ENCODE data around the gene PLEKHA7.
A peak's percentile ranks its signal among the peaks of the same experiment; 100 is the strongest.
"Not testable (repeated sequence)": the region's sequence is repeated elsewhere in the genome, so short reads cannot be mapped to it uniquely, and the experiment has no call there.

PLEKHA7 gene

GRCh38 chr11:16977994-16978315 lies 36.3 kb downstream of the PLEKHA7 start:
- no peak for DNase-seq (ENCODE audit: low read depth)

GRCh38 chr11:16977136-16977993 lies 36.8 kb downstream of the PLEKHA7 start:
- no peak for DNase-seq (ENCODE audit: low read depth)

DNA sequence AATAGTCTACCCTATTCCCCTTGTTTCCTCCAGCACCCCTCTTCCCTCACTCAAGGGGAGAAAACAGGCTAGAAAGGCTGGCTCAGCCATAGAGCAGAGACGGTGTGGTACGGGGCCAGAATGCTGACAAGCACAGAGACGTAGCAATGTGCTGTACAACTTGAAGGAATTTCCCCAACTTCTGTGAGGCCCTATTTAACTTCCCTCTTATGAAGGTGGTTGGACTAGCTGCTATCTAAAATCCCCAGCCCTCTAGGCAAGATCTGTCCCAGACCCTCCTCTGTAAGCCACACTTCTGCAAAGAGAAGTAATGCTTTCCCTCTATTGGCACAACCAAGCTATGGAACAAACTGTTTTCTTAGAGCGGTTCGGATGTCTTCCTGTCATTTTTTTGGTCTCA lies 37.8 kb downstream of the PLEKHA7 start:
- DNase-seq (ENCODE audit: low read depth), result no peak

GRCh38 chr11:16975906-16976305 lies 38.3 kb downstream of the PLEKHA7 start:
- no peak for DNase-seq (ENCODE audit: low read depth)

- DNase-seq (ENCODE audit: low read depth), result no peak
Measured at GRCh38 chr11:16973338-16973964, 40.8 kb downstream of the PLEKHA7 start.

- DNase-seq (ENCODE audit: low read depth), result no peak
Measured at GRCh38 chr11:16969010-16969999, 44.9 kb downstream of the PLEKHA7 start.

DNA sequence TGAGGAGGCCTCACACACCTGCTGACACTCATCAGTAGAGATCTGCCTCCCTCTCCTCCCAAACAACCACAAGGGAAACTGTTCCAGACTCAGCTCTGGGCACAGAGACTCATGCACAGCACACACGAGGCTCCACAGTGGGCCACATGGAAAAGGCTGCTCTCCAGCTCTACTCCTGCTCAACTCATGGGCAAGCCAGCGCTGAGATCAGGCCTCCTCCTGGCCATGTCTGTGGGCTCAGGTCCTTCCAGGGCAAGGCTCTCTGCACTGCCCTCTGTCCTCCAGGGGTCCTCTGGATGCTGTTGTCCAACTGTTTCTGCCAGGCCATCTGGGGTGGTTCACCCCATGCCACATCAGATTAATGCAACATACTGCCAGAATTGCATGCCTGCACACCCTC lies 46.0 kb downstream of the PLEKHA7 start:
- no peak for DNase-seq (ENCODE audit: low read depth)

- no peak for DNase-seq (ENCODE audit: low read depth)
Measured at GRCh38 chr11:16966930-16967671, 47.1 kb downstream of the PLEKHA7 start.

GRCh38 chr11:16964501-16964900 lies 49.7 kb downstream of the PLEKHA7 start:
- no peak for DNase-seq (ENCODE audit: low read depth)

DNA sequence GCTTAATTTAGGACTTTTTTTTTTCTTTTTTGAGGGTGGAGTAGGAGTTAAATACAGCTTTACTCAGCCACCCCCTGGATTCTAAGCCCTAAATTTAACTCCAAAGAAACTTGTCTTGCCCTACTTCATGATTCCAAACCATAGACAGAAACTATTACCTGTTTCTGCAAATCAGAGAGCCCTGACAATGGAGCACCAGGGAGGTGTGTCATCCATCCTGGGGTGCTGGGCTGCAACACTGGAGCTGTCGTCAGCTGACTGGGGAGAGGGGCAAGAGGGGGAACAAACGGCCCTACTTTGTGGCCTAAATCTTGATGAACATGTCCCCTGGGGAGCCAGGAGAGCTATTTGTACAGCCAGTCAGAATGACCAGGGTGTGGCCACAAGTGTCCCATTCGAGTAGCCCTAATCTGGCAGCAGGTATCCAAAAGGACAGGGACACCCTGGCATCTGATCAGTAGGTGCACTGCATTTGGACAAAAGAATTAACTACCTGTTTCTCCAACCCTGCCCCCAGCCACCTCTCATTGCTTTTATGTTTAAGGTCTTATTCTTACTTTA lies 50.8 kb downstream of the PLEKHA7 start:
- DNase-seq (ENCODE audit: low read depth), result no peak

GRCh38 chr11:16962589-16962988 lies 51.6 kb downstream of the PLEKHA7 start:
- not testable (repeated sequence) for DNase-seq (ENCODE audit: low read depth)

- DNase-seq (ENCODE audit: low read depth), result no peak
Measured at GRCh38 chr11:16962146-16962545, 52.1 kb downstream of the PLEKHA7 start.

- DNase-seq (ENCODE audit: low read depth), result no peak
Measured at GRCh38 chr11:16960250-16960649, 54.0 kb downstream of the PLEKHA7 start.

DNA sequence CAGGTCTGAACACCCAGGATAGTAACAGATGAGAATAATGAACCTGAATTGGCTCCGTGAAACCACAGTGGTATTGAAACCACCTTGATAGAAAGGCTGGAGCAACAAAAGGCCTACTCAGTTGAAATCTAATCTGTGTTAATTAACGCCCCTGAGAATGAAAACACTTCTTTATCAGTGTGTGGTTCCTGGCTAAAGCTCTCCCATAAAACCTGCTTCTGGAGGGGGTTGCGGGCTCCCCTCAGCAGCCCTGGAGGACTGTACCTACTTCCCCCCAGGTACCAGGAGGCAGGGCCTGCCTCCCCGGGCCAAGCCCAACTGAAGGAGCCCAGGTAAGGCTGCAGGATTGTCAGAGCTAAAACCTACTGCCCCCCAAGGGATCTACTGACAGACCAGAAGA lies 54.6 kb downstream of the PLEKHA7 start:
- DNase-seq (ENCODE audit: low read depth), result no peak

DNA sequence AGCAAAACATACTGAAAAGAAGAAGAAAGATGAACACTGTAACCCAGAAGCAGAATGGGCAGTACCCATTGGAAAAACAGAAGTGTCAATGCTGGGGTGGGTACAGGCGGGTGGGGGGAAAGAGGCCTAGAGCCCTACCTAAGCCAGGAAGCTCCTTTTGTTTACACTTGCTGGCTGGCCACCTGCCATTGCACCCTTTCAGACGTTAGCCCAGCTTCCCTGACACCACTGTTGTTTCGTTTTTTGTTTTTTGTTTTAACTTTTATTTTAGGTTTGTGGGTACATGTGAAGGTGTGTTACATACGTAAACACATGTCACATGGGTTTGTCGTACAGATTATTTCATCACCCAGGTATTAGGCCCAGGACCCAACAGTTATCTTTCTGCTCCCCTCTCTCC lies 55.4 kb downstream of the PLEKHA7 start:
- DNase-seq (ENCODE audit: low read depth), result no peak

DNA sequence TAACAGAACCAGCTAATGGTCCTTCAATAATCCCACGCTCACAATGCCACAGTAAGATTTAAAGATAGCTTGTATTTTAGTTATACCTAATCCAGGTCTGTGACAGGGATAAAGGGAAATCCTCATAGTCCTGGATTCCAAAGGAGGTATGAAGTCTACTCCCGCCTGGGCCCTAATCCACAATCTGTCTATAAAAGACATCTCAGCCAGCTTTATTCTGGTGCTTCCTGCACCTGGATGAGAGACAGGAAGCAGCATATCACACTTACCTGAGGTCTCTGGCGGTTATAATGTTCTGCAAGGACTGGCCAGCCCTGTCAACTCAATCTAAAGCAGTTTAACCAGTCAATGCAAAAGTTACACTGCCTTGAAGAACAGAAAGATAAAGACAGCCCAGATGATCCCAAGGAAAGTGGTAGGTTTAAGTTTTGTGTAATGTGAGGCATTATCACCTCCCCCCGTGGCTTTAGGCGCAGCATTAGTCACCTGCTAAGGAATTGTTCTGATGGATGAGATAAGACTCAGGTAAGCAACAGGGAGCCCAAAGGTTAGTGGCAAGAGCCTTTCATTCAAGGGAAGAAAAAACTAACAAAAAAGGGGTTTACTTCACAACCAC lies 57.6 kb downstream of the PLEKHA7 start:
- DNase-seq (ENCODE audit: low read depth), result no peak

DNA sequence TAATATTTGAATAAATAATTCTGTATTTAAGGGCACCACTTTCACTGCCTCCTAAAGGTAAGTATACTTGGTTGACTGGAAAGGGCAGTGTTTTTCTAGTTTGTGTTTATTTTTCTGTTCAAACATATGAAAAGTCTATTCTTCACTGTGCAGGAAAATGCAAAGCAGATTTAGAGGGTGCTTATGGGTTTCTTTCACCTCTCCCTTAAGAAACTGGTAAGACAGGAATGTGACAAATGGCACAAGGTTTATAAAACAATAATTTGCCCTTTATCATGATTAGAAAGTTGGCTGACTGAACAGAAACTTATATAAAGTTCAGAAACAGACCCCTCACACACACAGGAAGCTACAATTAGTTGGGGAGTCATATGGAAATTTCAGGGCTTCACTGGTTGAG lies 60.6 kb downstream of the PLEKHA7 start:
- no peak for DNase-seq (ENCODE audit: low read depth)

DNA sequence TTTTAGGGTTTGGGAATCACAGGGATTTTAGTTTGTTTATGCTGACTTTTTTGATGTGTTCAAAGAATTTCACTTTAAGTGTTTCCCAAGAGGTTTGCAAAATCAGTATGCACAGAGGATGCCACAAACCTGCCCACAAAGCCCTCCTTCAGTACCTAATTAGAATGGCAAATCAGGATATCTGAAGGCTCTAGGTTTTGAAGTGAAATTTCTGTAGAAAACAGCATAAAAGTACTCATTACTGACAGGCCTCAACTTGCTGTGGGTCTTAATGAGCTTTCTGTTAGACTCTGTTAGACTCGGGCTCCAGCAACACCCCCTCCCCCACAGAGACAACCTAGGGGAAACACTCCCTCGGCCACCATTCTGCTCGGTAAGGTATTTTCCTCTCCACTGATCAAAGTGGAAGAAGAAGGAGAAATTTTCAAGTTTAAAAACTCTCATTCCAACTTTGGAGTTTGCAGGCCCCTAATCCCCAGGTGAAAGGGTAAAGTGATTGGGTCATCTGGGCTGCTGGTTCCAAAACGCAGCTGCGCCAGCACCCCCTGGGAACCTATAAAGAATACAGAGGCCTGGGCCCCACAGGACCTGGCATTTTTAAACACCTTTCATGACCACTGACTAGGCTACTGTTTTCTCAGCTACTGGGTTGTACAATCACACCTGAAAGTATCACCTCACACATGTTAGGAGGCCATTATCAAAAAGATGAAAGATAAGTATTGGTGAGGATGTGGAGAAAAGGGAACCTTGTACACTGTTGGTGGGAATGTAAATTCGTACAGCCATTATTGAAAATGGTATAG lies 67.5 kb downstream of the PLEKHA7 start:
- DNase-seq (ENCODE audit: low read depth), result no peak

DNA sequence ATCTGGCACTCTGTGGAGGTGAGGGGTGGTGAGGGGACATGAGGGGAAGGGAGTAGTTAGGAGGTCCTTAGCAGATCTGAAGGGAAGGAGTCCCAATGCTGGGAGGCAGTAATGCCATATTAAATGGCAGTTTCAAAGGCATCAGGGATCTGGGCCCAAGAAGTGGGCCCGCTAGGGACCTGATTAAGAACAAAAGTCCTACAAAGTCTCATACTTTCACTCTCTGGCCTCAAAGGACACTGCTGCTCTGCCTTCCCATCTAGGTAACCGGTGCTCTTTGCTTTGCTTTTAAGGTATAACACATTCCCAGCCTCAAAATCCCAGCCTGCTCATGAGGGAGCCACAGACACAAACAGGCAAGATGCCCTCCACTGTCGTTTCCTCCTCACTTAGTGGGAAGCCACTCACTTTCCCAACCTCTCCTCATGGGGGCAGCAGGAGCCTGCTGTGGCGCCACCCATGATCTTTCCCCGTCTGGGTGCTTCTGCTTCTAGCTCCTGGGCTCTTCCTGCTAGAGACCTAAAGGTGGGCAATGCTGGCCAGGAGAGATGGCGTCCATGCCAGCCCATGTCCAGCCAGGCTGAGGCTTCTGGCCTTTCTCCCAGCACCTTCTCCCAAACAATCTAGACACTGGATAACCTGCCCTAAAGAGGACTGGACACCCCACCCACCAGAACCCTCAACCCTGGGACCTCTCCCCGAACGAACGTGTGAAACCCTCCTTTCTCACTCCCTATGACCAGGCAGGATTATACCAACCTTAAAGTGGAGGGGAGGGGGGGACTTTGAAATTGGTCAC lies 68.3 kb downstream of the PLEKHA7 start:
- DNase-seq (ENCODE audit: low read depth), result peak; percentile 23

Data from stromal cell of bone marrow (primary cell).